CD4-positive, alpha-beta T cell treated with Interleukin-4 for 4 hours (primary cell): ENCODE measurements around the gene UBTF.

Experiments used
- DNase-seq: peaks from one replicate; pipeline ENCODE4 v3.0.0-alpha.2; 2020

UBTF gene, protein sequence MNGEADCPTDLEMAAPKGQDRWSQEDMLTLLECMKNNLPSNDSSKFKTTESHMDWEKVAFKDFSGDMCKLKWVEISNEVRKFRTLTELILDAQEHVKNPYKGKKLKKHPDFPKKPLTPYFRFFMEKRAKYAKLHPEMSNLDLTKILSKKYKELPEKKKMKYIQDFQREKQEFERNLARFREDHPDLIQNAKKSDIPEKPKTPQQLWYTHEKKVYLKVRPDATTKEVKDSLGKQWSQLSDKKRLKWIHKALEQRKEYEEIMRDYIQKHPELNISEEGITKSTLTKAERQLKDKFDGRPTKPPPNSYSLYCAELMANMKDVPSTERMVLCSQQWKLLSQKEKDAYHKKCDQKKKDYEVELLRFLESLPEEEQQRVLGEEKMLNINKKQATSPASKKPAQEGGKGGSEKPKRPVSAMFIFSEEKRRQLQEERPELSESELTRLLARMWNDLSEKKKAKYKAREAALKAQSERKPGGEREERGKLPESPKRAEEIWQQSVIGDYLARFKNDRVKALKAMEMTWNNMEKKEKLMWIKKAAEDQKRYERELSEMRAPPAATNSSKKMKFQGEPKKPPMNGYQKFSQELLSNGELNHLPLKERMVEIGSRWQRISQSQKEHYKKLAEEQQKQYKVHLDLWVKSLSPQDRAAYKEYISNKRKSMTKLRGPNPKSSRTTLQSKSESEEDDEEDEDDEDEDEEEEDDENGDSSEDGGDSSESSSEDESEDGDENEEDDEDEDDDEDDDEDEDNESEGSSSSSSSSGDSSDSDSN

DNA sequence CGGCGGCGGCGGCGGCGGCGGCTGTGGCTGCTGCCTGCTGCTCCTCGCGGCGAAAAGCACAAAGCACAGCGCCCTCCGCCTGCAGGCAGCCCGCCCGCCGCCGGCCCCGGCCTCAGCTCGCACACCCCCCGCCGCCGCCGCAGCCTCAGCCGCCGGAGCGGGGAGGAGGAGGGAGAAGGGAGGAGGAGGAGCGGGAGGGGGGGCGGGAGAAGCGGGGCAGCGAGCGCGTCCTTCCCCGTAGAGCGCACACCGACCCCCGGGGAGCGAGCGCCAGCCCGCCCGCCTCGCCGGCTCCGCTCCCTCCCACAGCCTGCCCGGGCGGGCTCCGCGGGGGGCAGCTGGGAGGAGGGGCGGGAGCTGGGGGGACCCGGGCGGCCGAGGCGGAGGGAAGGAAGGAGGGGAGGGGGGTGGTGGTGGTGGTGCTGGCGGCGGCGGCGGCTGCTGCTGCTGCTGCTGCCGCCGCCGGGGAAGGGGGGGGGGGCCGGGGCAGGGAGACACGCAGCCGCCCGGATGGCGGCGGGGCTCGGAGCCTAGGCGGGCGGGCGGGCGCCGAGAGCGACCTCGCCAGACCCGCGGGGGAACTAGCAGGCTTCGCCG is at the start of gene UBTF:
TSS of gene UBTF (minus strand) at position 60 of the 597 bp plus-strand sequence. CDS start 1,446 bp downstream, outside the sequence.
- peak; percentile 77 for DNase-seq

DNA sequence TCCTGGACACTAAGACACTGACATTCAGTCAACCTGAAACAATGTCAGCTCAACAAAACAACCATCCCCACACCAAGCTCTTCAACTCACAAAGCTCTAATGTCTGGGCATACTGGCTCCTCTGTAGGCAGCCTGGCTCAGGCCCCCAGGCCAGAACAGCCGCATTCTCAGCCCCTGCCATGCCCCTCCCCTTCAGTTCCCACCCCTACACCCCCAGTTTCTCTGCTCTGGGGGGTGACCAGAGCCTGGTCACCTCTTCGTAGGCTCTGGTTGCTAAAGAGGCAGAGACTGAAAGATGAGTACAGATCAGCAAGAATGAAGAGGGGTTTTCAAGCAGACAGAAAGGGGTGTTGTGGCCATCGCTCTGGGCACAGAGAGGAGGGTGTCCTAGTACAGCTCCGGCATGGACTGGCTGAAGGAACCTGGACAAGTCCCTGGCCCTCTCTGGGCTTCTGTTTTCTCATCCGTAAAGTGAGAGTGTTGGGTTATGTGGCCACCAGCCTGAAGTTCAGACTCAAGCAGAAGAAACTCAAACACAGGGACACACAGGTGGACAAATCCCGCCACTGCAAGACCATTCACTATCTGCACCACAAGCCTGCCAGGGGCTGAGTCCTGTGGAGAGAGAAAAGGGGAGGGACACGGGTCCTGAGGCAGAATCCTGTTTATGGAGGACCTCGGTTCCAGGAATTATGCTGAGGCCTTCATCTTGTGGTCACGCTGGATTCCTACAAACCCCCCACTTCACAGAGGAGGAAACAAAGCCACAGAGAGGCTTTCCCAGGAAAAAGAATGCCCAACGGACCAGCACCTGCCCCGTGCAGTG is 49.4 kb upstream of the UBTF start:
- no peak for DNase-seq

DNA sequence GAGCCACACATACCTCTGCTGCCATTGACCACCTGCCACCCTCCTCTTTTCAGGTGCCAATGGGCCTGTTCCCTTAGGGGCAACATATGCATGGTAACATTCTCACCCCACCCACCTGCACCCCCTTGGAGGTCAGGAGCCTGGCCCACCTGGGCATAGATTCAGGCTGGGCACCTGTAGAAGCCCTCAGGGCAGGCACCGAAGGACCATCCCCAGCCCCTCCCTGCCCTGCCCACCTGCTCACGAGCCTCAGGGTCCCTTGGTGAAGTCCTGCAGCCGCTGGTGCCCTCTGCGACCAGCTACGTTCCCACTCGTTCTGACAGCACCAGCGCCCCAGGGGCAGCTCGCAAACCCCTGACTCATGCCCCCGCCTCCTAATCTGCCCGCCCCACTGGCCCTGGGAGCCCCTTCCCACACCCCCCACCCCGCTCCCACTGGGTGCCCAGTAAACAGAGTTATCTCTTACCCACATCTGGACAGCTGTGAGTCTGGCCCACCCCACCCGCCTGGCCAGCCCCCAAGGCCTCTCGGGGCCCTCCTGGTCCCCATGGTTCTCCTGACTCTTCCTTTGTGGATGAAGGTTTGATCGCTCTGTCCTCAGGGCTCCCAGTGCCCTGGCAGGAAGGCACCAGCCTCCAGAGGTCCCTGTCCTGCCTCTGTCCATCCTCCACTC is 48.5 kb upstream of the UBTF start, which contains the start of gene SLC4A1:
TSS of gene SLC4A1 (minus strand) at position 318 of the 673 bp plus-strand sequence. CDS start 5,269 bp downstream, outside the sequence.
- no peak for DNase-seq

DNA sequence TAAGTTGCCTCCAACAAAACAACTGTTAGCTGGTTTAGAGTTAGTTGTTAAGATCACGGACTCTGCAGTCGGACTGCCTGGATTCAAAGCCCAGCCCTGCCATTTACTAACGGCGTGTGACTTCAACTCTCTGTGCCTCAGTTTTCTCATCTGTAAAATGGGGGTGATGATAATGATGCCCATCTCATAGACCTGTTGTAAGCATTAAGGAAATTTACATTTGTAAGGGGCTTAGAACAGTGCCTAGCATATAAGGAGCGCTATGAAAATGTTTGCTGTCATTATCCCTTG is 47.6 kb upstream of the UBTF start:
- DNase-seq: no peak

DNA sequence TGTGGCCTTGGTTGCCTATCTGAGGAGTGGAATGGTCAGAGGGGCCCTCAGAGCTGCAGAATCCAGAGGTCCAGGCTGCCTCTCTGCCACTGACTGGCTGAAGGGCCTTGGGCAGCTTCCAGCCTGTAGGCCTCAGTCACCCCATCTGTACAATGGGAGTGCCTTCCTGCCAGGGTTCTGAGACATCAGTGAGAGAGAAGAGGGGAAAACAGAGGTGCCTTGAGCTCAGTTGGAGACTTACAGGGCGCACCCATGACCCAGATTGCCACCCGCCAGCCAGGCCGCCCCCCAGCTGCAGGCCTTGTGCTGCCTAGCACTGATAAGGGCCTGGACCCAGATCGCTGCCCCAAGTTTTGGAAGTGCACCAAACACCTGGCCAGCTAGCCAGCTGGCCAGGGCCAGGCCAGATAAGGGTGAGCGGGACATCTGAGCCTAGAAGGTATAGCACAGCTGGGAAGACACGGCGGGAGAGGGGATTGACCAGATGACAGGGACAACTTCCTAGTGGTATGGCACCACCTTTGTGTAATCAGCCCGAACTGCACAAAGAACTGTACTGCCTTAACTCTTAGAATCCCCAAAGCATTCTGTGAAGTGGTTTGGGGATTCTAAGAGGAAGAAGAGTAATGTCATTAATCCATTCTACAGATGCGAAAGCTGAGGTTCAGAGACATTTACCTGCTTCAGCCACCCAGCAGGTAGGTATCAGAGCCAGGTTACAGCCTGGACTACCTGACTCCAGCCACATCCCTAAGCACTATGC is 47.1 kb upstream of the UBTF start:
- DNase-seq: no peak

DNA sequence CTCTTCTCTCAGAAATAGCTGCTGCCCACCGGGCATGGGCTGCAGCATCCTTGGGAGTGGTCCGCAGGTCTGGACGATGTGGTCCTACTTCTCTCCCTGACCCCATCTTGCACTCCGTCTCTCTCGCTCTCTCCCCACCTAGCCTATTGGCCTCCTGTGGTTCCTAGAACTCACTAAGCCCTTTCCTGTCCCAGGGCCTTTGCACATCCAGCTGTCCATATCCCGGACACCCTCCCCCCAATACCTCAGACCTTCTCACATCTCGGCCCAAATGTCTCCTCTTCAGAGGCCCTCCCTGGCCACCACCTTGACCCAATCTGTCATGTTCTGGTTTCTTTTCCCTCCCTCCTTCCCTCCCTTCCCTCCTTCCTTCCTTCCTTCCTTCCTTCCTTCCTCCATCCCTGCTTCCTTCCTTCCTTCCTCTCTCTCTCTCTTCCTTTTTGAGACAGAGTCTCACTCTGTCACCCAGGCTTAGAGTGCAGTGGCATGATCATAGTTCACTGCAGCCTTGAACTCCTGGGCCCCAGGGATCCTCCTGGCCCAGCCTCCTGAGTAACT is 43.9 kb upstream of the UBTF start:
- no peak for DNase-seq

DNA sequence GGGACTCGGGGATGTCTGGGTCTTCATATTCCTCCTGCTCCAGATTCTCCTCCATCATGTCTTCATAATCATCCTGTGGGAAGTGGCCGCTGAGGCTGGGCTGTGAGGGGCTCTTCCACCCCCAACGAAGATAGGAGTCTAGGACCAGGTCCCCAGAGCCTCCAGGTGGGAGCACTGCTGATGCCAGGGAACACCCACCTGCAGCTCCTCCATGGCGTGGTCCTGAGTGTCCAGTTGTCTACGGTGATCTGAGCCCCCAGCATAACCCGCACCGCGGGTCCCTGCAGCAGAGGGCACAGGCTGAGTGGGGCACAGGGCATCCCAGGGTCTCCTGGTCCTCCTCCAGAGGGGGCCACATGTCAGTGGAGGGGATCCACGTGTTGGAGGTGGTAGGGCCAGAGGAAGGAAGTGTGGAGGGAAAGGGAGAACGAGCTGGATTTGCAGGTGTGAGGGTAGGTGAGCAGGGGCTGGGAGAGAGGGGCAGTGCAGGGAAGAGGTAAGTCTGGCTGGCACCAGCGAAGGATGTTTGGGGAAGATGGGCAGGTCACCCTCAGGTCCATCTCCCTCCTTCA is 43.3 kb upstream of the UBTF start:
- no peak for DNase-seq

DNA sequence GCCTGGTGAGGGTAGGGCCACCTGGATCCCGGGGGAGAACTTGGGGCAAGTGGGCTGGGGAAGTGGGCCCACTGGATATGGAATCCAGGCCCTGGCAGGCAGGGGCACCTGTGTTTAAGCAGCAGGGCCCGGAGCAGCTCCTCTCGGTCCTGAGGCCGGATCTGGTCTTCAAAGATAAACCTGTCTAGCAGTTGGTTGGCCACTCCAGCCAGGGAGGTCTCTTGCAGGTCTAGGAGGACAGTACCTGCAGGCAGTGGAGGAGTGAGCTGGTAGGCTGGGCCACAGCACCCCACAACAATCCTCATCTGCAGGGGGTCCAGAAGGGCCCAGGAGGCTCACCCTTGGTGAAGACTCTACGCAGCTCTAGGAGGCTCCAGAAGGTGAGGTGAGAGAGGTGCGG is 40.8 kb upstream of the UBTF start:
- no peak for DNase-seq

DNA sequence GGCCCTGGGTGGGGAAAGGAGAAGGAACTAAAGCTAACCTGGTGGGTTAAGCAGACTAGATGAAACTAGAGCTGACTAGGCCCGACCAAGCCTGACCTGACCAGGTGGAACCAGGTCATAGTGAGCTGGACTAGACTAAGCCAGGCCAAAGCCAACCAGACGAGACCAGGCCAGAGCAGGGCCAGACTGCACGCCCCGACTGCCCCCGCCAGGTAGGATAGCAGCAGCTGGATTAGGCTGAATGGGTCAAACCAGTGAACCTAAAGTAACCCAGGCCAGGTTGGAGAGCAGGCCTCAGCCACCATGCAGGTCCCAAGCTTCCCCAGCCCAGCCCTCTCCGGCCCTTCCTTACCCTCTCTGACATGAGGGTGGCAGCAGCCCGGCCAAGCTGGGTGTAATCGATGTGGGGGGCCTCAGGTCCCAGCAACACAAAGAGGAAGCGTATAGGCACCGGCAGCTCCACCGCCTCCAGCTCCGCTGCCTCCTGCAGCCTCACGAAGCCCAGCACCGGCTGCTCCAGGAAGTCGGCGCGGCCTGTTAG is 39.4 kb upstream of the UBTF start:
- DNase-seq: no peak

DNA sequence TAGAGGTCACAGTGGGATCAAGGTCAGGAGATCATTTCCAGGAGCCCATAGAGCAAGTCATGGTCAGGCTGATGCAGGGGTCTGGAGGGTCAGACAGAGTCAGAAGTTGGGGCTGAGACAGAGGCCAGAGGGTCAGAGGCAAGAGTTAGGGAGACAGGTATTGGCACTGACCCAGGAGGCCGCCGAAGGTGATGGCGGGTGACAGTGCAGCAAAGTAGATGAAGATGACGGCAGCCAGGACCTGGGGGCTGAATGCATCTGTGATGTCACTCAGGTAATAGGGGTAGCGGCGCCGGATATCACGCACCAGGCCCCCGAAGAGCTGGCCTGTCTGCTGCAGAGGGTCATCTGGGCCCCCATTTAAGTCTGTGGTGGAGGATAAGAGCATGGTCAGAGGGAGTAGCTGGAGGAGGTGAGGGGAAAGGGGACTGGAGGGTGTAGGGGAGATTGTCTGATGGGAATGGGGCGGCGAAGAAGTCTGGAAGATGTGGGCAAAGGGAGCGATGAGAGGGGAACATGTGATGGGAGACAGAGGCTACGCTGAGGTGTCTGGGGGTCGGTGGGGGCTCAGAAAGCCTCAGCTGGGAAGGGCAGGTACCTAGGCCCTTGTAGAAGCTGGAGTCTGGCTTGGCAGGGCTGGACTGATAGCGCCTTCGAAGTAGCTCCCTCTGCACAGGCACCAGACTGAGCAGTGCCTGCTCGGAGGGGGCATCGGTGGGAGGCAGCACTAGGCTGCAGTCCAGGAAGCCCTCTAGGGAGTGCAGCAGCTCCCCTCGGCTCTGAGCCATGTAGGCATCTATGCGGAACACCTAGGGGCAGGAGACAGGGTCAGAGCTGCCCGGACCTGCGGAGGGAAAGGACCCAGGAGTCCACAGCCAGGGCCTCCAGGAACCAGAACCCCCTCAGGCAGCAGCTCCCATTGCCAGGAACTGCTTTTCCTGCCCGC is 38.6 kb upstream of the UBTF start:
- no peak for DNase-seq

DNA sequence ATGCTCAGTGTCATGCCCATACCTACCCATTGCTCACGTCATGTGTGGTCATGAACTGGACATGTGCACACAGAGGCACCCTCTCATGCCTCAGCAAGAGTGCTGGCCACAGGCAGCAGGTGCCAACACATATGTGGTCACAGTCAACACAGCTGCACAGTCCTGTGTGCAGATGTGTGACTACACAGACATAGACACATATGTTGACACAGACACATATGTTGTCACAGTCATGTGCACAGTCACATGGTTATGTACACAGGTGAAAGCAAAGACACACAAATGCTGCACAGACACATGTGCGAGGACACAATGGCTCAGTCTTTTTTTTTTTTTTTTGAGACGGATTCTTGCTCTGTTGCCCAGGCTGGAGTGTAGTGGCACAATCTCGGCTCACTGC is 37.2 kb upstream of the UBTF start:
- DNase-seq: no peak

DNA sequence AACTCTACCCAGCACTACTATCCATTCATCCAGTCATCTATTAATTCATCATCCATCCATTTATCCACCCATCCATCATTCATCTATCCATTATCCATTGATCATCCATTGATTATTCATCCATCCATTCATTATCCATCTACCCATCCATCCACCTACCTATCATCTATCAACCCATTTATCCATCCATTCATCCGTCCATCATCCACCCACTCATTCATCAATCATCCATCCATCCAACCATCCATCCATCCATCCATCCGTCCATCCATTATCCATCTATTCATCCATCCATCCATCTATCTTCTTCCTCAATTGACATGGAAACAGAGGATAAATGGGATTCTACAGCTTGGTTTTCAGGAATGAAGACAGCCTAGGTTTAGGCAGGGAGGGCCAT is 36.4 kb upstream of the UBTF start:
- no peak for DNase-seq

DNA sequence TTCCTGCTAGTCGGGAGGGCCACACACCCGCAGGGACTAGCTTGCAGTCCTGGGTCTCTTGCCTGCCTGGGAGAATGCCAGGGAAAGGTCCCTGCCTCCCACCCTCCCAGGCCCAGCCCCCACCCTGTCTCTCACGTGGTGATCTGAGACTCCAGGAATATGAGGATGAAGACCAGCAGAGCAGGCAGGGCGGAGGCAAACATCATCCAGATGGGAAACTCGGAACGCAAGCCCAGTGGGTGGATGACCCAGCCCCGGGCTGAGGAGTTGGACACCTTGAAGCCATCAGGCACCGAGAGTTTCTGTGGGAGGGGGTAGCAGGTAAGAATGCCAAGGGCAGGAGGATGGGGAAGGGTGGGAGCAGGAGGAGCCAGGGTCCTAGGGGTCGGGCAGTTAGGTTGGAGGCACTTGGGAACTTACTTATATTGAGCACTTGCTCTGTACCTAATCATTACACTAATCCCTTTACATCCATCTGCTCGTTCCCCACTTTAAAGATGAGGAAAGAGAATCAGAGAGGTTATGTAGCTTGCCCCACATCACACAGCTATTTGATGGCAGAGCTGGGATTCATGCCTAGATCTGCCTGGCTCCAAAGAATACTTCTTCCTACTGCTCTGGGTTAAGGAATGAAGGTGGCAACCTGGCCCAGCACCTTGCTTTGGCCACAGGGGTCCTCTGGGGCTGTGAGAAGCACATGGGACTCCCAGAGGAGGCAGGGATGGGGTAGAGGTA is 35.1 kb upstream of the UBTF start:
- no peak for DNase-seq

DNA sequence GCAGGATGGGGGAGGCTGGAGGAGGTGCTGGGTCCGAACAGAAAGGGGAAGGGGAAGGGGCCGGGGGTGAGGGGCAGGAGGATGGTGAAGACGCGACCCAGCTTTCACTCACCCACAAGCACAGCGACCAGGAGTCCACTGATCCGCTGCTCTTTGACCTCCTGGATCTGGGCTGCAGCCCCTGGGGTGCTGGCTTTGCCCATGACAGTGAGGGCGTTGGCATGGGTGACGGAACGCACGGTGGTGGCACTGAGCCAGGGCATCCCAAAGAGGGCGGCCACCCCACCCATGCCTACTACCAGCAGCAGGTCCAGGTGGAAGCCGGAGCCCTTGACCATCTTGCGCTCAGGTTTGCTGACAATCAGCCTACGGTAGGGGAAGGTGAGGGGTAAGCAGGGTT is 33.5 kb upstream of the UBTF start:
- no peak for DNase-seq

DNA sequence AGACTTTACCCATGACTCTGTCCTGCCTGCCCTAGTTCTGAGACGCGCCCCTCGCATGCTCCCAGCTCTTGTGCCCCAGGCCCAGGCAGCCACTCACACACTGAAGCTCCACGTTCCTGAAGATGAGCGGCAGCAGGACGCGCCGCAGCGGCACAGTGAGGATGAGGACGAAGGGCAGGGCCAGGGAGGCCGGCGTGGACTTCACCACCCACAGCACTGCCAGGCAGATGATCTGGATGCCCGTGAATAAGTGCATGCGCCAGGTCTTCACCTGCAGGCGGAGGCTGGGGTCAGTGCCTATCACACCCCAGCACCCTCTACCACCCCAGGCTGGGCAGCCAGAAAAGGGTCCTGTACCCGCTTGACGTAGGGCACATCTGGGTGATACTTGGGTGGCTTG is 31.6 kb upstream of the UBTF start:
- DNase-seq: no peak

DNA sequence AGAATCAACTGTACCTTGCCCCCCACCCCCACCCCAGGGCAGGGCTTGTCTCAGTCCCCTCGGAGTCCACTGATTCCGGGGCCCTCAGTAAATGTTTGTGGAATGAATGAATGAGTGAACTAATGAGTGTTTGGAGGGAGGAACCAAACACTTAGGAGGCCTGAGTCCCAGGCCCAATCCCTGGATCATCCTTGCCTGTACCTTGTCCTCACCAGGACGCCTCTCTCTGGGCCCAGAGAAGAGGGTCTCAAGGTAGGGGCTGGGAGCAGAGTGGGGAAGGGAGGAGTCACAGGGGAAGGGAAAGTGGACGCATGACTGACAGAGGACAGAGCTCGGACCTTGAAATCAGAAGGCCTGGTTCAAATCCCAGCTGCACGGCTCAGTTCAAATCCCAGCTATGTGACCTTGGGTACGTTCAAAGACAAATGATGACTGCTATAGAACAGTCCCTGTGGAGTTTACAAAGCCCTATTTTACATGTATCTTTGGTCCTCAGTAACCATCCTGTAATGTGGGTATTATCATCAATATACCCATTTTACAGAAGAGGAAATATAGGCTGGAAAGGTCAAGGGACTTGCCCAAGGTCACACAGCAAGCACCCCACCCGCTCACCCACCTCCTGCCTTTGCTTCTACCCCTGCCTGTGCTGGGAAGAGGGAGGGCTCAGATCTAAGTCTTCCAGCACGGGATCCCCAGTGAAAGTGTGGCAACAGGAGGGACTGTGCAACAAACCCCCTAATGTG is 30.2 kb upstream of the UBTF start:
- no peak for DNase-seq

DNA sequence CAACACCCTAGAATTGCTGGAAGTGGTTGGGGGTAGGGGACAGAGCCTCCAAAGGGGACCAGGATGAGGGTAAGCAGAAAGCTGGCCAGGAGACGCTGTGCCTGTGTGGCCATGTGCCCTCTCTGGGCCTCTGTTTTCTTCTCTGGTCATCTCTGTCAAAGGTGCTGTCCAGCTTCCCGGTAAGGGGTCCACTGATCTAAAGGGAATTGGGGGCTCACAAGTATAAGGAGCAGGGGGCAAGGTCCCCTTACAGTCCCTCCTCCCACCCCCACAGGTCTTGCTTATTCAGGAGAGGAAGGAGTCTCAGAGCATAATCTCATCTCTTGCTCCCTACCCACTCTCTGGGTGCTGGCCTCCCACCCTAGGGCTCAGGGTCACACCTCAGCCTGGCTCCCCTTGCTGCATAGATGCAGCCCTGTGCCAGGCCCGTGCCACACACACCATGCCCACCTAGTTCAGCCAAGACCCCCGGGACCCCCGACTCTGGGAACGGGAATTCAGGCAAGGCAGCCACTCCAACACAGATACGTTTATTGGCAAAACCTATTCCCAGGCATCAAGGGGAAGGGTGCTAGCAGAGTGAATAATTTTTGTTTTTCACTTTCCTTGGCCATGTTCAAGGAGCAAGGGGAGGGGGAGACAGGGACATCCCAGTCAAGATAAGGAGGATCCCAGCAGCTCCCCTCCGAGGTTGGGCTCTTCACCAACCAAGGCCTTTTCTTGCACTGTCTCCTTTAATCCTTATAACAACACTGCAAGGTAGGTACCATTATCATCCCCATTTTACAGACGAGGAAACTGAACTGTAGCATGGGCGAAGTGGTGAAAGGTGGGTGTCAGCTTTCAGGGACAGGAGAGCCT is 28.6 kb upstream of the UBTF start:
- no peak for DNase-seq
